ENCODE data around the gene PRH2.

- no peak for TF ChIP-seq CTCF (IDR thresholded peaks at IDR 0.05 in 2 of 3, conservative IDR thresholded peaks at IDR 0.05 in 1 of 3; ENCODE audit: borderline replicate concordance in 1 of 3, insufficient read depth in 1 of 3, low read depth in 2 of 3, low read length in 2 of 3)
- TF ChIP-seq SP1 (IDR thresholded peaks at IDR 0.05; ENCODE audit: low read depth) = no peak
- TF ChIP-seq POLR2A (IDR thresholded peaks at IDR 0.05; ENCODE audit: borderline replicate concordance, extremely low read depth, insufficient read depth, insufficient read length) = no peak
- TF ChIP-seq ELF1 (IDR thresholded peaks at IDR 0.05; ENCODE audit: borderline replicate concordance, low read depth) = no peak
- no peak for TF ChIP-seq EZH2 (IDR thresholded peaks at IDR 0.05)
- no peak for TF ChIP-seq TCF7L2 (IDR thresholded peaks at IDR 0.05; ENCODE audit: borderline replicate concordance, extremely low read depth, insufficient read depth, insufficient read length)
- TF ChIP-seq RAD21 (IDR thresholded peaks at IDR 0.05; ENCODE audit: low read depth) = no peak
These were observed 10.1 kb downstream of the PRH2 start, which contains the start of gene TAS2R14 for GRCh38 chr12:10939163-10939562.
